Measurements from ENCODE around the gene SPSB2. TPM values are rescaled to one million over a fixed set of nuclear protein-coding genes. Genes with fewer than 3 reads are reported as not detected.
A peak's percentile ranks its signal among the peaks of the same experiment; 100 is the strongest.

Gene SPSB2
- polyA plus RNA-seq, 4 donors, result 5.4 to 19.8 (median 7.3) TPM

- no peak for DNase-seq (ENCODE audit: low read depth in 4 of 4, low spot score in 3 of 4)
Observed at GRCh38 chr12:6853626-6854025, 19.5 kb downstream of the SPSB2 start.

GRCh38 chr12:6852651-6853354 is 20.3 kb downstream of the SPSB2 start:
- no peak for DNase-seq (ENCODE audit: low read depth in 4 of 4, low spot score in 3 of 4)

- DNase-seq (ENCODE audit: low read depth in 4 of 4, low spot score in 3 of 4), result peak; percentile 98 to 99 (median 99)
Observed at GRCh38 chr12:6851921-6852650, 21.0 kb downstream of the SPSB2 start, which contains the start of gene USP5. TSS of gene USP5 (plus strand) at chr12:6852150. CDS start at chr12:6852180, 30 bp downstream.

- DNase-seq (ENCODE audit: low read depth in 4 of 4, low spot score in 3 of 4), result peak in 2 of 4 donors; percentile 90 to 93
Observed at GRCh38 chr12:6851153-6851920, 21.8 kb downstream of the SPSB2 start, which contains the start of gene CDCA3. TSS of gene CDCA3 (minus strand) at chr12:6851286. CDS start at chr12:6850952, 334 bp downstream.

- no peak for DNase-seq (ENCODE audit: low read depth in 4 of 4, low spot score in 3 of 4)
Observed at GRCh38 chr12:6850796-6851152, 22.3 kb downstream of the SPSB2 start.

- DNase-seq (ENCODE audit: low read depth in 4 of 4, low spot score in 3 of 4), result no peak
Observed at GRCh38 chr12:6849976-6850560, 23.0 kb downstream of the SPSB2 start.

- no peak for DNase-seq (ENCODE audit: low read depth in 4 of 4, low spot score in 3 of 4)
Observed at GRCh38 chr12:6849427-6849826, 23.7 kb downstream of the SPSB2 start.

GRCh38 chr12:6847676-6848075 is 25.4 kb downstream of the SPSB2 start:
- DNase-seq (ENCODE audit: low read depth in 4 of 4, low spot score in 3 of 4), result no peak

GRCh38 chr12:6846316-6846869 is 26.7 kb downstream of the SPSB2 start:
- no peak for DNase-seq (ENCODE audit: low read depth in 4 of 4, low spot score in 3 of 4)

GRCh38 chr12:6845395-6845794 is 27.7 kb downstream of the SPSB2 start:
- no peak for DNase-seq (ENCODE audit: low read depth in 4 of 4, low spot score in 3 of 4)

GRCh38 chr12:6843118-6843902 is 29.8 kb downstream of the SPSB2 start:
- DNase-seq (ENCODE audit: low read depth in 4 of 4, low spot score in 3 of 4), result no peak

GRCh38 chr12:6842075-6842474 is 31.0 kb downstream of the SPSB2 start:
- no peak for DNase-seq (ENCODE audit: low read depth in 4 of 4, low spot score in 3 of 4)

- no peak for DNase-seq (ENCODE audit: low read depth in 4 of 4, low spot score in 3 of 4)
Observed at GRCh38 chr12:6840761-6841515, 32.2 kb downstream of the SPSB2 start, which contains the start of gene GNB3. TSS of gene GNB3 (plus strand) at chr12:6840925. CDS start at chr12:6841288, 363 bp downstream.

GRCh38 chr12:6840330-6840729 is 32.8 kb downstream of the SPSB2 start:
- no peak for DNase-seq (ENCODE audit: low read depth in 4 of 4, low spot score in 3 of 4)

GRCh38 chr12:6839482-6840201 is 33.5 kb downstream of the SPSB2 start:
- no peak for DNase-seq (ENCODE audit: low read depth in 4 of 4, low spot score in 3 of 4)

GRCh38 chr12:6838854-6839253 is 34.2 kb downstream of the SPSB2 start:
- DNase-seq (ENCODE audit: low read depth in 4 of 4, low spot score in 3 of 4), result no peak

GRCh38 chr12:6837370-6838060 is 35.6 kb downstream of the SPSB2 start:
- DNase-seq (ENCODE audit: low read depth in 4 of 4, low spot score in 3 of 4), result no peak

GRCh38 chr12:6836851-6837250 is 36.3 kb downstream of the SPSB2 start:
- DNase-seq (ENCODE audit: low read depth in 4 of 4, low spot score in 3 of 4), result no peak

Data from left renal pelvis (tissue), 4 donors.